GM23248 (cell line): Measurements from ENCODE around the gene RAI1. TPM values are rescaled to one million over a fixed set of nuclear protein-coding genes. Genes with fewer than 3 reads are reported as not detected.

Source experiments
- DNase-seq: peaks from one replicate; pipeline ENCODE4 v3.0.0-alpha.2; 2015
- H2AFZ ChIP-seq: fragments of 200-600 bp; sonication (generic); 2 replicates; pipeline ENCODE4 v1.6.1; 2016; ENCODE audit warnings: antibody characterized with exemption
- H3F3A ChIP-seq: fragments of 200-600 bp; sonication (generic); 2 replicates; pipeline ENCODE4 v1.6.1; 2016; ENCODE audit warnings: mild to moderate bottlenecking, antibody characterized with exemption, mixed run types; ENCODE audit not compliant: insufficient read depth
- H3K27ac ChIP-seq: fragments of 200-600 bp; sonication (generic); 2 replicates; pipeline ENCODE4 v1.5.1; 2016; ENCODE audit warnings: mild to moderate bottlenecking
- H3K27me3 ChIP-seq: fragments of 200-600 bp; sonication (generic); replicated peaks from 2 replicates; pipeline ENCODE4 v1.6.1; 2016; ENCODE audit warnings: mild to moderate bottlenecking; ENCODE audit not compliant: insufficient read depth
- H3K36me3 ChIP-seq: fragments of 200-600 bp; sonication (generic); 2 replicates; pipeline ENCODE4 v1.6.1; 2016; ENCODE audit warnings: low read depth, mild to moderate bottlenecking
- H3K4me1 ChIP-seq: fragments of 200-600 bp; sonication (generic); 2 replicates; pipeline ENCODE4 v1.6.1; 2016; ENCODE audit warnings: mild to moderate bottlenecking; ENCODE audit not compliant: insufficient read depth
- H3K4me2 ChIP-seq: fragments of 200-600 bp; sonication (generic); one replicate; pipeline ENCODE4 v1.6.1; 2016; ENCODE audit warnings: mild to moderate bottlenecking; ENCODE audit not compliant: unreplicated experiment
- H3K4me3 ChIP-seq: fragments of 200-600 bp; sonication (generic); 2 replicates; pipeline ENCODE4 v1.5.1; 2016; ENCODE audit warnings: mild to moderate bottlenecking
- H3K79me2 ChIP-seq: fragments of 200-600 bp; sonication (generic); 2 replicates; pipeline ENCODE4 v1.6.1; 2016; ENCODE audit warnings: mild to moderate bottlenecking; ENCODE audit not compliant: insufficient read depth
- H3K9ac ChIP-seq: fragments of 200-600 bp; sonication (generic); 2 replicates; pipeline ENCODE4 v1.6.1; 2016; ENCODE audit warnings: mild to moderate bottlenecking
- H3K9me2 ChIP-seq: fragments of 200-600 bp; sonication (generic); 2 replicates; pipeline ENCODE4 v1.6.1; 2016; ENCODE audit warnings: mixed run types, mild to moderate bottlenecking, moderate library complexity; ENCODE audit not compliant: insufficient read depth
- H3K9me3 ChIP-seq: fragments of 200-600 bp; sonication (generic); one replicate; pipeline ENCODE4 v1.6.1; 2017; ENCODE audit warnings: low read depth
- H4K20me1 ChIP-seq: fragments of 200-600 bp; sonication (generic); 2 replicates; pipeline ENCODE4 v1.6.0; 2016; ENCODE audit not compliant: insufficient read depth
- EZH2 ChIP-seq: fragments of 200-600 bp; sonication (generic); IDR thresholded peaks from 2 replicates; pipeline ENCODE4 v1.6.1; 2018; ENCODE audit warnings: antibody characterized with exemption, mild to moderate bottlenecking; ENCODE audit not compliant: insufficient read depth, poor library complexity, severe bottlenecking
- EZH2phosphoT487 ChIP-seq: fragments of 200-600 bp; sonication (generic); IDR thresholded peaks from 2 replicates; pipeline ENCODE4 v1.6.1; 2018; ENCODE audit warnings: antibody characterized with exemption, moderate library complexity, mild to moderate bottlenecking, low read depth; ENCODE audit not compliant: insufficient read depth
- WGBS, 2 experiments: methylation state at CpG; one replicate each; pipeline ENCODE4 v1.1.6; 2015 to 2017; ENCODE audit warnings: low lambda C conversion rate in 2 of 2, low coverage in 1 of 2; ENCODE audit errors: missing lambda C conversion rate in 2 of 2; 5-methylcytosine and 5-hydroxymethylcytosine counted together
- in situ Hi-C: fragments of 300-500 bp; cut with MboI; formaldehyde crosslinking; loops from 2 replicates; pipeline ENCODE4 v1.15.0; 2020
- polyA plus RNA-seq: library from polyadenylated mRNA; unstranded; fragments of >200 nt; fragmentation: Nextera tagmentation; extraction: Ambion mirVana; gene quantifications from 2 replicates; pipeline ENCODE4 v1.2.1, GENCODE V29; 2016
- total RNA-seq: library from RNA; depleted of rRNA; stranded (reverse); fragments of >200 nt; shearing (Covaris generic); gene quantifications from 2 replicates; pipeline ENCODE4 v1.2.3, GENCODE V29; 2014

The RAI1 gene
- total and polyA plus RNA-seq, 2 experiments from 2014 or later: 5.2 to 9.1 TPM

DNA sequence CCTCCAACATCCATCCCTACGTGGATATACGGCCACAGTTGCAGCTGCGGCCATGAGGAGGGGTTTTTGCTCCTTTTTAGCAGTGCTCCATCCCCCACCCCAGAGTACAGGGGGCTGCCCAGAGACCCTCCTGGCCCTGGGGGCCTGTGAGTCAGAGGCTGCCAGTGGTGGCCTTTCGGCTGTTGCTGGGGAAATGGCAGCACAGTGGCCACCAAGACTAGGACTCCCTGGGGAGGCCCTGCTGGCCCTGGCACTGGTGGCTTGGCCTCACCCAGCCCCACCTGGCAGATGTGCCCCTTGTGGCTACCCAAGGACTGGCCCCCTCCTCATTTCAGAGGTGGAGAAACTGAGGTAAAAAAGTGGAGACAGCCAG lies 29.1 kb downstream of the RAI1 start:
- H3K4me2 ChIP-seq: peak overlapping the region; percentile 33
- no peaks in the 10 kb centered on the region for H3K9me3 ChIP-seq
- H3K9me2 ChIP-seq: no peaks in the 10 kb centered on the region
- H3K36me3 ChIP-seq: no peaks in the 10 kb centered on the region
- H3F3A ChIP-seq: peaks cover 16% of the 10 kb centered on the region
- 94 to 98% methylated on average over 4 of the region's 4 CpGs for WGBS, 2 experiments
- H4K20me1 ChIP-seq: no peaks in the 10 kb centered on the region
- no peak overlapping the region for H2AFZ ChIP-seq
- peaks cover 44% of the 10 kb centered on the region for H3K4me1 ChIP-seq
- H3K27ac ChIP-seq: peak overlapping the region; percentile 95
- no peak for DNase-seq
- H3K4me3 ChIP-seq: no peak overlapping the region
- peak overlapping the region; percentile 76 for H3K9ac ChIP-seq
- H3K27me3 ChIP-seq: no peaks in the 10 kb centered on the region
- peaks cover 86% of the 10 kb centered on the region for H3K79me2 ChIP-seq
- no peak for TF ChIP-seq EZH2phosphoT487
- TF ChIP-seq EZH2: no peak
- in situ Hi-C loops: no loop called here

DNA sequence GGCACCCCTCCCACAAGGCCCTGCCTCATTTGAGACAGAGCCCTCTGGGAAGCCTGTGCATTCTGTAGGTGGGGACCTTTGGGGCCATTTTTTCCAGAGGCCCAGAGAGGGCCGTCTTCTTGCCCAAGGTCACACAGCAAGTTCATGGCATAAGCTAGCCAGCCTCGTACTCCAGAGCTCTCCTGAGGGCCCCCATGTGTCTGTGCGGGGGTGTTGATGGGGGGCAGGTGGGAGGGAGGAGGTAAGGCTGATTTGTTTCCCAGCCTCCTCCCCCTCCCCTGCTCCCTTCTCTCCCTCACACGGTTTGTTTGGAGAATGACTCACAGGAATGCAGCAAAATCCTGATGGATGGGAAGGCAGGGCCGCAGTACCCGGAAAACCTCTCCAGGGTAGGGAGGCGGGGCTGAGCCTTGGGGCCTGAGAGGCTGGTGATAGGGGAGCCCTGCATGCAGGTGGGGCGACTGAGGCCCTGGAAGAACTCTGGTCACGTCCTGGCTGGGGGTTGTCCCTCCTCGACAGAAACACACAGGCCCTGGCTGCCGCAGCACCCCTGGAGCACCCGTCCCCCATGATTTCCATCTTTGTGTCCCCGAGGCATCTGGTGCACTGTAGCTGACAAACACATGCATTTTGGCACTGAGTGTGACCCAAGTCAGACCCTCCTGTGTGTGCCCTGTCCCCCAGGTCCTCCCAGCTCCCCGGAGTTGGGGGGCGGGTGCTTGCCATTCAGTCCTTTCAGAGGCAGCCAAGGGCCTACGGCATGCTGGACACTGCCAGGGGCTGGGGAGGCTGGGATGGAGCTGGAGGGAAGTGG lies 29.7 kb downstream of the RAI1 start:
- Histone ChIP-seq H3F3A (peaks cover 16% of the 10 kb centered on the region), H3K4me3 (no peak overlapping the region), H3K27me3 (no peaks in the 10 kb centered on the region), H3K4me2 (peak overlapping the region; percentile 33), H3K4me1 (peaks cover 44% of the 10 kb centered on the region), H3K9me2 (no peaks in the 10 kb centered on the region), H3K9ac (peak overlapping the region; percentile 76), H2AFZ (no peak overlapping the region), H3K79me2 (peaks cover 86% of the 10 kb centered on the region), H3K9me3 (no peaks in the 10 kb centered on the region), H3K27ac (peak overlapping the region; percentile 95), H3K36me3 (no peaks in the 10 kb centered on the region), H4K20me1 (no peaks in the 10 kb centered on the region)
- peak; percentile 89 for DNase-seq
- in situ Hi-C loops: no loop called here
- no peak for TF ChIP-seq EZH2phosphoT487
- no peak for TF ChIP-seq EZH2
- 48 to 49% methylated on average over 15 to 16 of the region's 16 CpGs for WGBS, 2 experiments

DNA sequence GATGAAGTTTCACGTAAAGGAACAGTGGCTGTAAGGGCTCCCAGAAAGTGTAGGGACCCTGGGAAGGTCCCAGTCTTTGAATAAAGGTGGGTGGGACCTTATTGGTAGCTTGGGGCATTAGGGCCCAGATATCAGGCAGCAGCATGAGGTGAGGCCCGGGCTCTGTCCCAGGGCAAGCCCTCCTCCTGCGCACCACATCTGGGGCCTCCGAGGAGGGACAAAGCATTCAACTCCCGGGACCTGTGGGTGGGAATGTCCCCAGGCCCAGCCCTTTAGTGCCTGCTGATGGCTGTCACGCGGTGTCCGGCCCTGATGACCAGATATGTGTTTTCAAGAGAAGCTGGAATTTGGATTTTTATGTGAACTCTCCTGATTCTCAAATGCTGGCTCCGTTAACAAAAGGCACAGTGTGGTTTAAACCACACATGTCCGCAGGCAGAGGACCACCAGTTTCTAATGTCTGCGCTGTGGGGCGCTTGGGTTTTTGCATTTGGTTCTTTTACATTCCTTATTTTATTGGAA lies 30.4 kb downstream of the RAI1 start:
- Histone ChIP-seq H4K20me1 (no peaks in the 10 kb centered on the region), H3K4me1 (peaks cover 44% of the 10 kb centered on the region), H3K27ac (peak overlapping the region; percentile 95), H3K79me2 (peaks cover 86% of the 10 kb centered on the region), H3F3A (peaks cover 16% of the 10 kb centered on the region), H3K9ac (peak overlapping the region; percentile 76), H2AFZ (no peak overlapping the region), H3K9me2 (no peaks in the 10 kb centered on the region), H3K4me3 (no peak overlapping the region), H3K27me3 (no peaks in the 10 kb centered on the region), H3K9me3 (no peaks in the 10 kb centered on the region), H3K4me2 (peak overlapping the region; percentile 52), H3K36me3 (no peaks in the 10 kb centered on the region)
- no peak for DNase-seq
- 82 to 83% methylated on average over 12 of the region's 12 CpGs for WGBS, 2 experiments
- TF ChIP-seq EZH2: no peak
- TF ChIP-seq EZH2phosphoT487: no peak
- in situ Hi-C loops: no loop called here

DNA sequence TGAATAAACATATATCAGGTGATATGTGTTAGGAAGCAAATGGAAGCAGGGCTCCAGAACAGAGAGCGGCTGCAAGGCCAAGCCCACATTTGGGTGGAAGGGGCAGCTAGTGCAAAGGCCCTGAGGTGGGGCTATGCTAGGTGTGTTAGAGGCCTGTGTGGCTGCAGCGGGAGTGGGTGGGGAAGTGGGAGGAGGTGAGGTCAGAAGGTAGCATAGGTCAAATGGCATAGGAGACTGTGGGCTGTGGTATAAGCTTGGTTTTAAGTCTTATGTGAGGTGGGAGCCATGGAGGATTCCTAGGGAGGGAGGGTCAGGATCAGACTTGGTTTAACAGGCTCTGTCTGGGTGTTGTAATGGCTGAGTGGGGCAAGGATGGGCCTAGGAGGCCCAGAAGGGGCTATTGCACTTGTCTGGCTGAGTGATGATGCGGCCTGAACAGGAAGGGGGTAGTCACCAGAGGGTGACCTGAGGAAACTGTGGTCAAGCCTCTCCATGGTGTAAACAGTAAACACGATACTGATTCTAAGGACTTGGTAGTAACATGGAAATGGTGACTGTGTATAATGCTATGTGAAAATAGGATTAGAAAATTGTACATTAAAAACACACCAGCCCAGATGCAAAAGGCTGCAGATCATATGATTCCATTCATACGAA lies 31.1 kb downstream of the RAI1 start:
- peak overlapping the region; percentile 95 for H3K27ac ChIP-seq
- 49 to 53% methylated on average over 5 of the region's 5 CpGs for WGBS, 2 experiments
- peaks cover 16% of the 10 kb centered on the region for H3F3A ChIP-seq
- peak; percentile 95 for DNase-seq
- no peak for TF ChIP-seq EZH2
- TF ChIP-seq EZH2phosphoT487: peak; percentile 57; the same call in 1 of the 2 replicates
- H3K9me2 ChIP-seq: no peaks in the 10 kb centered on the region
- in situ Hi-C loops: no loop called here
- no peaks in the 10 kb centered on the region for H3K36me3 ChIP-seq
- H3K27me3 ChIP-seq: no peaks in the 10 kb centered on the region
- H3K4me3 ChIP-seq: no peak overlapping the region
- H3K4me2 ChIP-seq: peak overlapping the region; percentile 52
- H4K20me1 ChIP-seq: no peaks in the 10 kb centered on the region
- H3K4me1 ChIP-seq: peaks cover 44% of the 10 kb centered on the region
- no peaks in the 10 kb centered on the region for H3K9me3 ChIP-seq
- no peak overlapping the region for H2AFZ ChIP-seq
- H3K79me2 ChIP-seq: peaks cover 86% of the 10 kb centered on the region
- H3K9ac ChIP-seq: peak overlapping the region; percentile 76
